Activated CD8-positive, alpha-beta T cell treated with anti-CD3 and anti-CD28 coated beads, Interleukin-2, amount 10 ng/mL, durations not matched to agents 7 days and 5 days (primary cell): ENCODE data around the gene NR1D1. TPM values are rescaled to one million over a fixed set of nuclear protein-coding genes. Genes with fewer than 3 reads are reported as not detected.

Source experiments
- ATAC-seq: fragments of 150-1000 bp; cut with Tn5 transposase; one replicate; pipeline ENCODE4 v1.10.0; 2021; ENCODE audit warnings: moderate library complexity
- CTCF ChIA-PET: fragments of 350-600 bp; sonication (Branson Sonifier 250); formaldehyde crosslinking; loops from one replicate; lab custom pipeline; 2021; ENCODE audit warnings: antibody characterized with exemption; lab: Charles Lee
- POLR2A ChIA-PET: fragments of 350-600 bp; sonication (Branson Sonifier 250); formaldehyde crosslinking; loops from one replicate; lab custom pipeline; 2021; ENCODE audit warnings: antibody characterized with exemption; lab: Charles Lee
- DNase-seq: peaks from one replicate; pipeline ENCODE4 v3.0.0-alpha.2; 2020
- H3K27ac Mint-ChIP-seq: one replicate; pipeline ENCODE4 v1.8.0; 2021; ENCODE audit warnings: mild to moderate bottlenecking, mixed read lengths
- H3K27me3 Mint-ChIP-seq: one replicate; pipeline ENCODE4 v1.8.0; 2021; ENCODE audit warnings: low read depth, mixed read lengths
- H3K36me3 Mint-ChIP-seq: one replicate; pipeline ENCODE4 v1.8.0; 2021; ENCODE audit warnings: low read depth, mixed read lengths
- H3K4me1 Mint-ChIP-seq: one replicate; pipeline ENCODE4 v1.8.0; 2021; ENCODE audit warnings: low read depth, mixed read lengths
- H3K4me3 Mint-ChIP-seq: one replicate; pipeline ENCODE4 v1.8.0; 2021; ENCODE audit warnings: mild to moderate bottlenecking, mixed read lengths
- H3K9me3 Mint-ChIP-seq: one replicate; pipeline ENCODE4 v1.8.0; 2022; ENCODE audit warnings: mixed read lengths; ENCODE audit not compliant: insufficient read depth
- total RNA-seq, 2 experiments: library from RNA; stranded (reverse); gene quantifications; one replicate each; pipeline ENCODE4 v1.2.3, GENCODE V29; 2021

Gene NR1D1
- total RNA-seq, 2 experiments from 2014 or later = 4.1 to 4.9 TPM

GRCh38 chr17:40095351-40095943, 4.9 kb downstream of the NR1D1 start:
- Mint-ChIP-seq H3K27me3 (no peaks in the 10 kb centered on the region), H3K36me3 (peaks cover 47% of the 10 kb centered on the region), H3K27ac (peak overlapping the region; percentile 85), H3K4me1 (peaks cover 67% of the 10 kb centered on the region), H3K9me3 (no peaks in the 10 kb centered on the region), H3K4me3 (peak overlapping the region; percentile 68)
- ChIA-PET POLR2A (interaction anchor here (0.7 to 1.9 kb wide), 4 partner anchors 17 to 30 kb away, joined by 3 to 6 read pairs (median 4); no protein-coding TSS in a partner anchor), CTCF (interaction anchor here (0.9 to 9.9 kb wide), 5 partner anchors 9 to 26 kb away, joined by 5 to 156 read pairs (median 7); no protein-coding TSS in a partner anchor)
- ATAC-seq (no peak), DNase-seq (no peak)

DNA sequence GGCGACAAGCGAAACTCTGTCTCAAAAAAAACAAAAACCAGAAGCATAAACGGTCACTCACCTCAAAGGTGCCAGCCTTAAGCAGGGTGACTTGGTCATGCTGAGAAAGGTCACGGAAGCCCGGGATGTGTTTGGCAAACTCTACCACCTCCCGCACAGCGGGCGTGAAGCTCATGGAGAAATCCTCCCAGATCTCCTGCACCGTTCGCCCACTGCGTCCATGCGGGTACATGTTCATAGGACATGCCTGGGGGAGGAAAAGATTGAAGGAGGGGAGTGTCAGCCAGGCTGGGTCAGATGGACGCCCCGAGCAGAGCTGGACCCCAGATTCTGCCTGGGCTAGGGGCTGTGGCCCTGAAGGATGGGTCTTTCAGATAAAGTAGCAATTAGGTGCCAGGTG, 5.5 kb downstream of the NR1D1 start:
- H3K4me1 Mint-ChIP-seq = peaks cover 61% of the 10 kb centered on the region
- ATAC-seq = no peak
- DNase-seq = no peak
- H3K36me3 Mint-ChIP-seq = peaks cover 47% of the 10 kb centered on the region
- peak overlapping the region; percentile 20 for H3K27ac Mint-ChIP-seq
- CTCF ChIA-PET = interaction anchor here (0.9 to 9.9 kb wide), 4 partner anchors 9 to 26 kb away, joined by 3 to 156 read pairs (median 5); no protein-coding TSS in a partner anchor
- no peaks in the 10 kb centered on the region for H3K9me3 Mint-ChIP-seq
- no peak overlapping the region for H3K4me3 Mint-ChIP-seq
- H3K27me3 Mint-ChIP-seq = no peaks in the 10 kb centered on the region
- POLR2A ChIA-PET = interaction anchor here (0.7 to 1.6 kb wide), 2 partner anchors 19 to 30 kb away, joined by 3 to 5 read pairs; no protein-coding TSS in a partner anchor

- Mint-ChIP-seq H3K9me3 (no peaks in the 10 kb centered on the region), H3K4me1 (peaks cover 50% of the 10 kb centered on the region), H3K36me3 (peaks cover 46% of the 10 kb centered on the region), H3K27ac (peak overlapping the region; percentile 52), H3K27me3 (no peaks in the 10 kb centered on the region), H3K4me3 (no peak overlapping the region)
- ATAC-seq (no peak), DNase-seq (no peak)
- ChIA-PET CTCF (interaction anchor here (1.1 to 2.5 kb wide), 3 partner anchors 18 kb away, joined by 3 to 21 read pairs (median 10); no protein-coding TSS in a partner anchor), POLR2A (no interaction called here)
Measured at GRCh38 chr17:40093580-40094201, 6.7 kb downstream of the NR1D1 start.

DNA sequence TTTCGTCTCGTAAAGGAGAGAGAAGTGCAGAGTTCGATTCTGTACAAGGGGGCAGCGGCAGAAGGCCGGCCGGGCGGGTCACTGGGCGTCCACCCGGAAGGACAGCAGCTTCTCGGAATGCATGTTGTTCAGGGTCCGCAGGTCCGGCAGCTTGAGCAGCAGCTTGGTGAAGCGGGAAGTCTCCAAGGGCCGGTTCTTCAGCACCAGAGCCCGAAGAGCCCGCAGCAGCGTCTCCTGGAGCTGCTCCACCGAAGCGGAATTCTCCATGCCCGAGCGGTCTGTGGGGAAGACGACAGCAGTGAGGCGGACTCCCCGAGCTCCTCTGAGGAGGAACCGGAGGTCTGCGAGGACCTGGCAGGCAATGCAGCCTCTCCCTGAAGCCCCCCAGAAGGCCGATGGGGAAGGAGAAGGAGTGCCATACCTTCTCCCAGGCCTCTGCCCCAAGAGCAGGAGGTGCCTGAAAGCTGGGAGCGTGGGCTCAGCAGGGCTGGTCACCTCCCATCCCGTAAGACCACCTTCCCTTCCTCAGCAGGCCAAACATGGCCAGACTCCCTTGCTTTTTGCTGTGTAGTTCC, 7.3 kb downstream of the NR1D1 start:
- H3K9me3 Mint-ChIP-seq = no peaks in the 10 kb centered on the region
- DNase-seq (no peak), ATAC-seq (no peak)
- peaks cover 44% of the 10 kb centered on the region for H3K4me1 Mint-ChIP-seq
- H3K27ac Mint-ChIP-seq = peak overlapping the region; percentile 42
- H3K4me3 Mint-ChIP-seq = no peak overlapping the region
- no peaks in the 10 kb centered on the region for H3K27me3 Mint-ChIP-seq
- CTCF ChIA-PET = interaction anchor here (0.6 to 2.5 kb wide), 3 partner anchors 18 to 31 kb away, joined by 3 to 21 read pairs (median 10); no protein-coding TSS in a partner anchor
- peaks cover 41% of the 10 kb centered on the region for H3K36me3 Mint-ChIP-seq
- POLR2A ChIA-PET = no interaction called here

- peaks cover 38% of the 10 kb centered on the region for H3K4me1 Mint-ChIP-seq
- POLR2A ChIA-PET = no interaction called here
Measured at GRCh38 chr17:40092581-40092980, 7.8 kb downstream of the NR1D1 start.

GRCh38 chr17:40091691-40092397, 8.5 kb downstream of the NR1D1 start:
- Mint-ChIP-seq H3K4me3 (no peak overlapping the region), H3K27me3 (no peaks in the 10 kb centered on the region), H3K9me3 (no peaks in the 10 kb centered on the region), H3K4me1 (peaks cover 31% of the 10 kb centered on the region), H3K36me3 (peaks cover 30% of the 10 kb centered on the region), H3K27ac (no peak overlapping the region)
- ATAC-seq (no peak), DNase-seq (no peak)
- ChIA-PET POLR2A (no interaction called here), CTCF (interaction anchor here (2.5 kb wide), 1 partner anchor 20 kb away, joined by 21 read pairs; no protein-coding TSS in a partner anchor)

More at GRCh38 chr17:40092581-40092980, 7.8 kb downstream of the NR1D1 start:
- ATAC-seq (no peak), DNase-seq (no peak)
- Mint-ChIP-seq H3K27me3 (no peaks in the 10 kb centered on the region), H3K9me3 (no peaks in the 10 kb centered on the region), H3K27ac (no peak overlapping the region), H3K36me3 (peaks cover 37% of the 10 kb centered on the region), H3K4me3 (no peak overlapping the region)
- CTCF ChIA-PET = interaction anchor here (0.6 to 2.5 kb wide), 3 partner anchors 17 to 30 kb away, joined by 3 to 21 read pairs (median 10); no protein-coding TSS in a partner anchor

DNA sequence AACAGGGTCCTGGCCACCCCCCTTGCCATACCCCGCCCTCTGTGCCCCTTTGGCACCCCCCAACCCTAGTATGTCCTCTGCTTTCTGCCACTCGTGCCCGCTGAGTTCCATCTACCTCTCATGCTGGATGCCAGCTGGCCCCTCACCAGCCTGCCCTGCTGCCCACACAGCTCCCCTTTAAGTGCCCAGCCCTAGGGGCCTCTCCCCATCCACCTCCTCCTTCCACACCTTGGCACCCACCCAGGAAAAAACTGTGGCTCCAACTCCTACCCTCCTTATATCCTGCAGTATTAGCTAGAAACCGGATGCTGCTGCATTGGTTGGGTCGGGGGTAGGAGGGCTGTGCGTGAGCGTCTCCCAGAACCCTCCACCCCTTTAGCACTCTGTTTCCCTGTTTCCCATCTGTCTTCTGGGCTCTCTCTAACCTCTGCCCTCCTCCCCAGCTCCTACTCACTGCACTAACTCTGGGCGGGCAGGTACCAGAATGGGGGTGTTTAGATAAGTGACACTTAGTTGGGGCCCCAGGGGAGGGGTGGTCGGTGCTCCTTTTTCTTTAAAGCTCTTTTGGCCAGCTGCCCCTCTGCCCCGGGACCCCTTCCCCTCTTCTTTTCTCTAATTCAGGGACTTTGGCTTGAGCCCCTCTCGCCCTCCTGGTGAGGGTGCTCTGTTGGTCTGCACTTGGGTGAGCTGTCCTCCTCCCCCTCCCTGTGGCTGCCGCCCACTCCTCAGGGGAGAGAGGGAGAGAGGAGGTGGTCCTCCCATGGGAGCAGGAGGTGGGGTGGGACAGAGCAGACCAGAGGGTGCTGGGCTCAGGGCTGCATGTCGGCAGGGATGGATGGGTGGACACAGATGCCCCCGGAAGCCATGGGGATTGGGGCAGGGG, 9.9 kb downstream of the NR1D1 start:
- H3K27me3 Mint-ChIP-seq = no peaks in the 10 kb centered on the region
- no peaks in the 10 kb centered on the region for H3K9me3 Mint-ChIP-seq
- ATAC-seq (no peak), DNase-seq (no peak)
- peaks cover 19% of the 10 kb centered on the region for H3K36me3 Mint-ChIP-seq
- H3K27ac Mint-ChIP-seq = no peak overlapping the region
- CTCF ChIA-PET = interaction anchor here (1.2 kb wide), 2 partner anchors 16 to 77 kb away, joined by 5 read pairs; no protein-coding TSS in a partner anchor
- H3K4me3 Mint-ChIP-seq = no peak overlapping the region
- peaks cover 17% of the 10 kb centered on the region for H3K4me1 Mint-ChIP-seq
- POLR2A ChIA-PET = interaction anchor here (1.2 to 1.3 kb wide), 2 partner anchors 14 to 32 kb away, joined by 3 to 5 read pairs; no protein-coding TSS in a partner anchor

GRCh38 chr17:40089077-40089895, 11.1 kb downstream of the NR1D1 start:
- peaks cover 8% of the 10 kb centered on the region for H3K4me1 Mint-ChIP-seq
- no peak overlapping the region for H3K4me3 Mint-ChIP-seq
- H3K27me3 Mint-ChIP-seq = no peaks in the 10 kb centered on the region
- CTCF ChIA-PET = interaction anchor here (1.2 to 1.7 kb wide), 3 partner anchors 14 to 76 kb away, joined by 5 to 7 read pairs (median 5); no protein-coding TSS in a partner anchor
- no peak for ATAC-seq
- H3K36me3 Mint-ChIP-seq = peaks cover 10% of the 10 kb centered on the region
- no peak overlapping the region for H3K27ac Mint-ChIP-seq
- no peak for DNase-seq
- POLR2A ChIA-PET = interaction anchor here (1.2 to 1.3 kb wide), 2 partner anchors 13 to 33 kb away, joined by 3 to 5 read pairs; no protein-coding TSS in a partner anchor
- H3K9me3 Mint-ChIP-seq = no peaks in the 10 kb centered on the region

- Mint-ChIP-seq H3K4me3 (no peak overlapping the region), H3K27me3 (no peaks in the 10 kb centered on the region), H3K27ac (no peak overlapping the region), H3K4me1 (no peaks in the 10 kb centered on the region), H3K9me3 (no peaks in the 10 kb centered on the region), H3K36me3 (no peaks in the 10 kb centered on the region)
- DNase-seq (no peak), ATAC-seq (no peak)
- ChIA-PET POLR2A (no interaction called here), CTCF (interaction anchor here (1.7 kb wide), 1 partner anchor 12 kb away, joined by 7 read pairs; no protein-coding TSS in a partner anchor)
Measured at GRCh38 chr17:40087903-40088718, 12.3 kb downstream of the NR1D1 start.
